Bronchus fibroblast of lung (primary cell): ENCODE data around the gene PSEN1. TPM values are rescaled to one million over a fixed set of nuclear protein-coding genes. Genes with fewer than 3 reads are reported as not detected.

Source experiments
- total RNA-seq: library from RNA; depleted of rRNA; stranded (reverse); fragments of >200 nt; gene quantifications from 2 replicates; pipeline ENCODE4 v1.2.3, GENCODE V29; 2015

PSEN1 gene
- total RNA-seq = 28.5 and 30.3 TPM in 2 replicates

GRCh38 chr14:73136387-73137225, at the start of gene PSEN1:
PSEN1 (plus strand) TSS chr14:73136507; CDS start chr14:73148020, 11,513 bp downstream.

GRCh38 chr14:73237219-73237785, 101.0 kb downstream of the PSEN1 start, which contains the start of gene PAPLN:
PAPLN (plus strand) TSS chr14:73237506; CDS start chr14:73239779, 2,273 bp downstream.

Other genes starting within 250 kb of the PSEN1 start
- 4.6 and 5.5 TPM in 2 replicates for gene DPF3, start 242.4 kb upstream of the PSEN1 start, total RNA-seq
- 12.2 and 20.5 TPM in 2 replicates for gene DCAF4, start 210.0 kb upstream of the PSEN1 start, total RNA-seq
- 10.6 and 10.9 TPM in 2 replicates for gene ZFYVE1, start 109.4 kb upstream of the PSEN1 start, total RNA-seq
- 13.1 and 19.7 TPM in 2 replicates for gene RBM25, start 78.0 kb upstream of the PSEN1 start, total RNA-seq
- 6.4 and 6.5 TPM in 2 replicates for gene PAPLN, start 101.0 kb downstream of the PSEN1 start, total RNA-seq